OCI-M2 (cell line): ENCODE data around the gene YKT6.

ENCODE experiments used
- DNase-seq: peaks from one replicate; lab custom pipeline; 2025; ENCODE audit not compliant: unreplicated experiment; lab: John Stamatoyannopoulos, UW

The YKT6 gene

GRCh38 chr7:44217852-44218402 lies 17.1 kb downstream of the YKT6 start:
- no peak for DNase-seq

- no peak for DNase-seq
Observed at GRCh38 chr7:44218418-44219201, 17.8 kb downstream of the YKT6 start.

- no peak for DNase-seq
Observed at GRCh38 chr7:44219371-44220045, 18.7 kb downstream of the YKT6 start.

GRCh38 chr7:44220046-44220357 lies 19.2 kb downstream of the YKT6 start:
- no peak for DNase-seq

GRCh38 chr7:44220358-44221112 lies 19.8 kb downstream of the YKT6 start:
- no peak for DNase-seq

- no peak for DNase-seq
Observed at GRCh38 chr7:44221231-44221791, 20.5 kb downstream of the YKT6 start.

GRCh38 chr7:44222074-44222473 lies 21.3 kb downstream of the YKT6 start:
- no peak for DNase-seq

- DNase-seq = no peak
Observed at GRCh38 chr7:44222776-44223261, 22.0 kb downstream of the YKT6 start.

- no peak for DNase-seq
Observed at GRCh38 chr7:44223362-44224079, 22.7 kb downstream of the YKT6 start.

GRCh38 chr7:44224080-44224973 lies 23.5 kb downstream of the YKT6 start:
- DNase-seq = no peak

GRCh38 chr7:44224974-44225565 lies 24.3 kb downstream of the YKT6 start:
- no peak for DNase-seq

GRCh38 chr7:44225566-44226395 lies 25.0 kb downstream of the YKT6 start:
- no peak for DNase-seq

- no peak for DNase-seq
Observed at GRCh38 chr7:44226396-44226753, 25.6 kb downstream of the YKT6 start.

GRCh38 chr7:44227911-44228310 lies 27.1 kb downstream of the YKT6 start:
- no peak for DNase-seq

- DNase-seq = no peak
Observed at GRCh38 chr7:44228571-44229350, 28.0 kb downstream of the YKT6 start.

GRCh38 chr7:44229546-44230105 lies 28.8 kb downstream of the YKT6 start:
- DNase-seq = no peak

- no peak for DNase-seq
Observed at GRCh38 chr7:44230286-44230685, 29.5 kb downstream of the YKT6 start.
